Fibroblast of the aortic adventitia (primary cell): ENCODE data around the gene KIF9. TPM values are rescaled to one million over a fixed set of nuclear protein-coding genes. Genes with fewer than 3 reads are reported as not detected.

Experiments
- DNase-seq: peaks from one replicate; pipeline ENCODE4 v3.0.0-alpha.2; 2010; ENCODE audit warnings: low read depth
- H3K4me3 ChIP-seq: 2 replicates; pipeline ENCODE4 v1.5.1; 2011; ENCODE audit warnings: low read depth, mild to moderate bottlenecking, control low read depth, low read length, moderate library complexity
- CTCF ChIP-seq: IDR thresholded peaks from 2 replicates; pipeline ENCODE4 v1.5.1; 2011; ENCODE audit warnings: mild to moderate bottlenecking, low read length, control low read depth, inconsistent platforms; ENCODE audit not compliant: insufficient read depth
- total RNA-seq: library from RNA; depleted of rRNA; stranded (reverse); fragments of >200 nt; gene quantifications from 2 replicates; pipeline ENCODE4 v1.2.3, GENCODE V29; 2012; ENCODE audit warnings: low replicate concordance

Gene KIF9
- total RNA-seq, 1 donor: 4.5 TPM

- DNase-seq: no peak
- no peak overlapping the region for H3K4me3 ChIP-seq
- TF ChIP-seq CTCF: no peak
Observed at GRCh38 chr3:47280519-47280918, 2.1 kb downstream of the KIF9 start.

GRCh38 chr3:47276558-47276957, 6.0 kb downstream of the KIF9 start:
- no peak overlapping the region for H3K4me3 ChIP-seq
- no peak for TF ChIP-seq CTCF
- DNase-seq: no peak

GRCh38 chr3:47274652-47275051, 7.9 kb downstream of the KIF9 start:
- DNase-seq: no peak
- no peak for TF ChIP-seq CTCF
- no peak overlapping the region for H3K4me3 ChIP-seq

GRCh38 chr3:47273564-47273963, 9.0 kb downstream of the KIF9 start:
- no peak overlapping the region for H3K4me3 ChIP-seq

GRCh38 chr3:47270526-47270925, 12.1 kb downstream of the KIF9 start:
- no peak for DNase-seq
- no peak for TF ChIP-seq CTCF
- H3K4me3 ChIP-seq: no peak overlapping the region

More at GRCh38 chr3:47273564-47273963, 9.0 kb downstream of the KIF9 start:
- no peak for TF ChIP-seq CTCF
- no peak for DNase-seq

GRCh38 chr3:47267490-47267824, 15.1 kb downstream of the KIF9 start:
- TF ChIP-seq CTCF: no peak
- H3K4me3 ChIP-seq: no peak overlapping the region
- no peak for DNase-seq

GRCh38 chr3:47266709-47267489, 15.7 kb downstream of the KIF9 start:
- no peak for TF ChIP-seq CTCF
- peak; percentile 96 for DNase-seq
- H3K4me3 ChIP-seq: no peak overlapping the region
